ENCODE data around the gene PPM1J. TPM values are rescaled to one million over a fixed set of nuclear protein-coding genes. Genes with fewer than 3 reads are reported as not detected.

Gene PPM1J
- total and polyA plus RNA-seq, 9 of the 15 experiments (the other 6 are each of a cell fraction or from before 2014, with no cell fraction given) = 0.25 to 10.5 (median 4.2) TPM

DNA sequence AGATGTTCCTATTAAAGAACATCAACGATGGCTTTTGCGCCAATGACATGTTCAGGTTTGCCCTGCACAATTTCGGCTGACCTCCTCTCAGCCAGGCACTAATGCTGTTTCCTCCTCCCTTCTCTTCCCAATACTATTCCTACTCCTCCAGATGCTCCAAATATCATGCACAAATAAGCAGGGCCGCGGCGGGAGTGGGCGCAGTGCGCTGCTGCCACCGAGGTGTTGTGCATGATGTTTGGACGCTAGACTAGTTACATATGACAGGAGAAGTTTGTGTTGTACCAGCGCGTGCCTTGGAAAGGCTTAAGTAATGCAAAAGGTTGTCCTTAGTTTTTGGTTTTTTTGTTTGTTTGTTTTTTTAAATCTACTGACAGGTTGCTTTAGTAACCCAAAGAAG is 33.3 kb upstream of the PPM1J start:
- BruUV-seq (replicated peaks) = no TSS peak
- in situ Hi-C loops (cut with MboI) = no loop called here

More for the DNA sequence above, 33.3 kb upstream of the PPM1J start:
- Histone ChIP-seq H4K20me1 (replicated peaks; ENCODE audit: control insufficient read depth, insufficient read depth, low read length) (no peaks in the 10 kb centered on the region), H3K9me1 (ENCODE audit: control insufficient read depth, insufficient read depth, low read length) (no peaks in the 10 kb centered on the region), H3K79me2 (ENCODE audit: control insufficient read depth, insufficient read depth, low read length) (no peaks in the 10 kb centered on the region), H3K27ac (ENCODE audit: extremely low read depth, low read depth, low read length) (no peak overlapping the region), H3K4me3 (no peak overlapping the region), H3K36me3 (ENCODE audit: control insufficient read depth, insufficient read depth, low read length) (no peaks in the 10 kb centered on the region), H3K4me1 (replicated peaks in 1 of 2; ENCODE audit: control insufficient read depth in 2 of 2, insufficient read depth in 2 of 2, low read length in 2 of 2) (peaks cover 0 to 11% of the 10 kb centered on the region in 2 experiments; a peak in 1 of 5 replicates), H3K9ac (ENCODE audit: insufficient read depth in 1 of 2, low read depth in 2 of 2, low read length in 2 of 2) (no peak overlapping the region), H2AFZ (ENCODE audit: low read depth, low read length) (no peak overlapping the region), H3K27me3 (ENCODE audit: control insufficient read depth in 2 of 2, insufficient read depth in 2 of 2, low read length in 2 of 2) (peaks cover 23 to 44% of the 10 kb centered on the region in 2 experiments), H3K4me2 (ENCODE audit: insufficient read depth, low read length) (no peak overlapping the region), H3K9me3 (replicated peaks; ENCODE audit: control insufficient read depth, insufficient read depth, low read depth, low read length) (no peaks in the 10 kb centered on the region)
- no peak for FAIRE-seq
- ChIA-PET CTCF (ENCODE audit: low intra/inter-chr PET ratio) (no interaction called here), POLR2A (interaction anchor here (2.0 kb wide), 1 partner anchor 14 kb away, joined by 8 read pairs; no protein-coding TSS in a partner anchor)
- no peak for TF ChIP-seq PTBP1 (IDR thresholded peaks at IDR 0.05; ENCODE audit: low read depth, low read length)
- TF ChIP-seq, protein P1, sequence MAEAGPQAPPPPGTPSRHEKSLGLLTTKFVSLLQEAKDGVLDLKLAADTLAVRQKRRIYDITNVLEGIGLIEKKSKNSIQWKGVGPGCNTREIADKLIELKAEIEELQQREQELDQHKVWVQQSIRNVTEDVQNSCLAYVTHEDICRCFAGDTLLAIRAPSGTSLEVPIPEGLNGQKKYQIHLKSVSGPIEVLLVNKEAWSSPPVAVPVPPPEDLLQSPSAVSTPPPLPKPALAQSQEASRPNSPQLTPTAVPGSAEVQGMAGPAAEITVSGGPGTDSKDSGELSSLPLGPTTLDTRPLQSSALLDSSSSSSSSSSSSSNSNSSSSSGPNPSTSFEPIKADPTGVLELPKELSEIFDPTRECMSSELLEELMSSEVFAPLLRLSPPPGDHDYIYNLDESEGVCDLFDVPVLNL (CRISPR knock-in tag; IDR thresholded peaks at IDR 0.05; ENCODE audit: low read depth) = no peak
- TF ChIP-seq BMI1 (IDR thresholded peaks at IDR 0.05; ENCODE audit: low read length) = no peak
- no peak for TF ChIP-seq ARHGAP35 (IDR thresholded peaks at IDR 0.05; ENCODE audit: partially characterized antibody)
- TF ChIP-seq, protein P2, sequence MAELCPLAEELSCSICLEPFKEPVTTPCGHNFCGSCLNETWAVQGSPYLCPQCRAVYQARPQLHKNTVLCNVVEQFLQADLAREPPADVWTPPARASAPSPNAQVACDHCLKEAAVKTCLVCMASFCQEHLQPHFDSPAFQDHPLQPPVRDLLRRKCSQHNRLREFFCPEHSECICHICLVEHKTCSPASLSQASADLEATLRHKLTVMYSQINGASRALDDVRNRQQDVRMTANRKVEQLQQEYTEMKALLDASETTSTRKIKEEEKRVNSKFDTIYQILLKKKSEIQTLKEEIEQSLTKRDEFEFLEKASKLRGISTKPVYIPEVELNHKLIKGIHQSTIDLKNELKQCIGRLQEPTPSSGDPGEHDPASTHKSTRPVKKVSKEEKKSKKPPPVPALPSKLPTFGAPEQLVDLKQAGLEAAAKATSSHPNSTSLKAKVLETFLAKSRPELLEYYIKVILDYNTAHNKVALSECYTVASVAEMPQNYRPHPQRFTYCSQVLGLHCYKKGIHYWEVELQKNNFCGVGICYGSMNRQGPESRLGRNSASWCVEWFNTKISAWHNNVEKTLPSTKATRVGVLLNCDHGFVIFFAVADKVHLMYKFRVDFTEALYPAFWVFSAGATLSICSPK (IDR thresholded peaks at IDR 0.05; ENCODE audit: borderline replicate concordance) = no peak
- no peak for TF ChIP-seq ZNF436 (CRISPR knock-in tag; IDR thresholded peaks at IDR 0.05)
- no peak for ATAC-seq
- intact Hi-C loops (cut with micrococcal nuclease) = no loop called here
- 19% methylated on average over 12 of the region's 12 CpGs for WGBS (ENCODE audit: insufficient coverage, low coverage, missing lambda C conversion rate)
- DNase-seq (ENCODE audit: extremely low read depth in 1 of 4, low spot score in 3 of 4) = no peak
